Aorta (tissue), 5 donors: ENCODE measurements around the gene ADCY5. TPM values are rescaled to one million over a fixed set of nuclear protein-coding genes. Genes with fewer than 3 reads are reported as not detected.

Source experiments
- ATAC-seq: fragments of 200-7000 bp; cut with Tn5 transposase; one replicate; pipeline ENCODE4 v1.9.1; 2022; ENCODE audit warnings: moderate library complexity; ENCODE audit not compliant: low FRiP score
- DNase-seq, 2 donors: peaks; one replicate each; pipeline ENCODE4 v3.0.0-alpha.2; 2020
- H3K27ac ChIP-seq, 2 donors: one replicate each; pipeline ENCODE4 v1.5.1; 2013; ENCODE audit warnings: low read length in 2 of 2, mild to moderate bottlenecking in 2 of 2, moderate library complexity in 2 of 2, control low read depth in 1 of 2, inconsistent platforms in 1 of 2, low read depth in 1 of 2
- H3K27me3 ChIP-seq, 2 donors: one replicate each; pipeline ENCODE4 v1.6.1; 2013; ENCODE audit warnings: control low read depth in 1 of 2, low read length in 1 of 2, mild to moderate bottlenecking in 1 of 2, moderate library complexity in 1 of 2; ENCODE audit not compliant: insufficient read depth in 2 of 2, control insufficient read depth in 1 of 2
- H3K36me3 ChIP-seq, 2 donors: one replicate each; pipeline ENCODE4 v1.6.1; 2013; ENCODE audit warnings: control low read depth in 1 of 2, low read length in 1 of 2, mild to moderate bottlenecking in 1 of 2; ENCODE audit not compliant: insufficient read depth in 2 of 2, control insufficient read depth in 1 of 2
- H3K4me1 ChIP-seq, 2 donors: one replicate each; pipeline ENCODE4 v1.6.1; 2013; ENCODE audit warnings: low read length in 2 of 2, control low read depth in 1 of 2, mild to moderate bottlenecking in 1 of 2, moderate library complexity in 1 of 2; ENCODE audit not compliant: insufficient read depth in 2 of 2, control insufficient read depth in 1 of 2
- H3K4me3 ChIP-seq, 2 donors: one replicate each; pipeline ENCODE4 v1.5.1; 2013; ENCODE audit warnings: low read length in 2 of 2, control low read depth in 1 of 2, mild to moderate bottlenecking in 1 of 2
- H3K9me3 ChIP-seq: one replicate; pipeline ENCODE4 v1.6.1; 2013; ENCODE audit warnings: mild to moderate bottlenecking, low read length; ENCODE audit not compliant: control insufficient read depth
- WGBS, 2 donors: extraction: QIAGEN DNeasy Blood & Tissue Kit; methylation state at CpG; one replicate each; pipeline ENCODE4 v1.1.7; 2013; 5-methylcytosine and 5-hydroxymethylcytosine counted together
- intact Hi-C, 2 donors: fragments of 100-400 bp; cut with DNase I; formaldehyde crosslinking; loops; one replicate each; pipeline versions ENCODE4 v1.14.2 to v1.15.0; 2022
- polyA plus RNA-seq, 2 donors: library from polyadenylated mRNA; stranded (reverse); fragments of 200-250 nt; gene quantifications; one replicate each; pipeline ENCODE4 v1.2.3, GENCODE V29; 2013
- total RNA-seq, 2 donors: library from RNA; stranded (reverse); fragmentation: NEBNext Ultra II Directional; extraction: Animal tissue kit (Norgen Biotek cat#: 25700); gene quantifications; one replicate each; pipeline ENCODE4 v1.2.1, GENCODE V29; 2021
- donor health status: healthy with polysubstance abuse.
- donor health status: Bipolar disorder and iron deficiency.
- donor health status: DM: no; HTN: no; CAD: no.
- donor health status: DM: no; HTN: no; CAD: no.
- donor health status: DM: yes; HTN: yes; CAD: no.

The ADCY5 gene
- total and polyA plus RNA-seq, 4 donors = 6.6 to 72.7 (median 40.9) TPM

GRCh38 chr3:123371426-123371825 lies 77.5 kb downstream of the ADCY5 start:
- Histone ChIP-seq H3K27ac (peak overlapping the region in 1 of 2 donors; percentile 35), H3K36me3 (no peaks in the 10 kb centered on the region), H3K4me3 (no peak overlapping the region), H3K9me3 (no peaks in the 10 kb centered on the region), H3K4me1 (peaks cover 0 to 9% of the 10 kb centered on the region in 2 donors), H3K27me3 (no peaks in the 10 kb centered on the region)
- WGBS, 2 donors = 59 to 62% methylated on average over 10 of the region's 10 CpGs
- no peak for ATAC-seq
- peak in 1 of 2 donors; percentile 74 for DNase-seq
- intact Hi-C loops = loop anchor here in 1 of 2 donors (10.0 kb wide), 1 partner anchor 73 kb away; the partner anchor contains the start of gene ADCY5

- DNase-seq (peak in 1 of 2 donors; percentile 42), ATAC-seq (no peak)
- H3K4me3 ChIP-seq = no peak overlapping the region
- H3K27ac ChIP-seq = no peak overlapping the region
- 38 to 41% methylated on average over 7 of the region's 7 CpGs for WGBS, 2 donors
- no peaks in the 10 kb centered on the region for H3K36me3 ChIP-seq
- H3K9me3 ChIP-seq = no peaks in the 10 kb centered on the region
- intact Hi-C loops = loop anchor here in 1 of 2 donors (10.0 kb wide), 1 partner anchor 74 kb away; the partner anchor contains the start of gene ADCY5
- no peaks in the 10 kb centered on the region for H3K27me3 ChIP-seq
- peaks cover 0 to 9% of the 10 kb centered on the region in 2 donors for H3K4me1 ChIP-seq
Measured at GRCh38 chr3:123370819-123371218, 78.1 kb downstream of the ADCY5 start.

- no peak for DNase-seq
- Histone ChIP-seq H3K4me1 (peaks cover 0 to 9% of the 10 kb centered on the region in 2 donors), H3K27ac (no peak overlapping the region), H3K4me3 (no peak overlapping the region), H3K27me3 (no peaks in the 10 kb centered on the region), H3K36me3 (no peaks in the 10 kb centered on the region), H3K9me3 (no peaks in the 10 kb centered on the region)
- no peak for ATAC-seq
- WGBS, 2 donors = 97 to 100% methylated on average over 3 of the region's 3 CpGs
- intact Hi-C loops = loop anchor here in 1 of 2 donors (5.0 kb wide), 1 partner anchor 37 kb away; no protein-coding TSS in a partner anchor
Measured at GRCh38 chr3:123369085-123369484, 79.8 kb downstream of the ADCY5 start.

- no peaks in the 10 kb centered on the region for H3K9me3 ChIP-seq
- no peaks in the 10 kb centered on the region for H3K27me3 ChIP-seq
- intact Hi-C loops = loop anchor here in 1 of 2 donors (5.0 kb wide), 1 partner anchor 35 kb away; no protein-coding TSS in a partner anchor
- no peak for ATAC-seq
- WGBS, 2 donors = 63 to 64% methylated on average over 9 of the region's 9 CpGs
- H3K4me1 ChIP-seq = peaks cover 0 to 9% of the 10 kb centered on the region in 2 donors
- H3K4me3 ChIP-seq = no peak overlapping the region
- H3K27ac ChIP-seq = no peak overlapping the region
- DNase-seq = peak in 1 of 2 donors; percentile 24
- no peaks in the 10 kb centered on the region for H3K36me3 ChIP-seq
Measured at GRCh38 chr3:123367467-123368154, 81.3 kb downstream of the ADCY5 start.

- no peak for ATAC-seq
- no peak for DNase-seq
- 45 to 47% methylated on average over 6 of the region's 6 CpGs for WGBS, 2 donors
Measured at GRCh38 chr3:123365450-123366143, 83.3 kb downstream of the ADCY5 start.

GRCh38 chr3:123361071-123361470 lies 87.8 kb downstream of the ADCY5 start:
- ATAC-seq = no peak

More at GRCh38 chr3:123365450-123366143, 83.3 kb downstream of the ADCY5 start:
- Histone ChIP-seq H3K4me3 (no peak overlapping the region), H3K4me1 (no peaks in the 10 kb centered on the region), H3K27ac (peak overlapping the region in 1 of 2 donors; percentile 21), H3K9me3 (no peaks in the 10 kb centered on the region), H3K27me3 (no peaks in the 10 kb centered on the region), H3K36me3 (no peaks in the 10 kb centered on the region)
- intact Hi-C loops = loop anchor here in 1 of 2 donors (5.0 kb wide), 1 partner anchor 33 kb away; no protein-coding TSS in a partner anchor

GRCh38 chr3:123357275-123357674 lies 91.6 kb downstream of the ADCY5 start:
- intact Hi-C loops = loop anchor here in 1 of 2 donors (10.0 kb wide), 1 partner anchor 68 kb away; no protein-coding TSS in a partner anchor
- peaks cover 0 to 3% of the 10 kb centered on the region in 2 donors for H3K4me1 ChIP-seq
- H3K36me3 ChIP-seq = no peaks in the 10 kb centered on the region
- no peaks in the 10 kb centered on the region for H3K9me3 ChIP-seq
- DNase-seq (no peak), ATAC-seq (no peak)
- H3K4me3 ChIP-seq = no peak overlapping the region
- 81 to 85% methylated on average over 3 of the region's 3 CpGs for WGBS, 2 donors
- peak overlapping the region in 1 of 2 donors; percentile 12 for H3K27ac ChIP-seq
- no peaks in the 10 kb centered on the region for H3K27me3 ChIP-seq

More at GRCh38 chr3:123361071-123361470, 87.8 kb downstream of the ADCY5 start:
- no peak overlapping the region for H3K4me3 ChIP-seq
- H3K36me3 ChIP-seq = no peaks in the 10 kb centered on the region
- 79 to 81% methylated on average over 4 of the region's 4 CpGs for WGBS, 2 donors
- no peak for DNase-seq
- intact Hi-C loops = no loop called here
- H3K4me1 ChIP-seq = no peaks in the 10 kb centered on the region
- peak overlapping the region in 1 of 2 donors; percentile 11 for H3K27ac ChIP-seq
- H3K27me3 ChIP-seq = no peaks in the 10 kb centered on the region
- no peaks in the 10 kb centered on the region for H3K9me3 ChIP-seq

GRCh38 chr3:123353850-123354233 lies 95.0 kb downstream of the ADCY5 start:
- H3K9me3 ChIP-seq = no peaks in the 10 kb centered on the region
- no peak for ATAC-seq
- peaks cover 0 to 3% of the 10 kb centered on the region in 2 donors for H3K4me1 ChIP-seq
- no peak for DNase-seq
- H3K27me3 ChIP-seq = no peaks in the 10 kb centered on the region
- peak overlapping the region; percentile 19 to 64 for H3K27ac ChIP-seq
- WGBS, 2 donors = 33 to 38% methylated on average over 3 of the region's 3 CpGs
- H3K4me3 ChIP-seq = no peak overlapping the region
- intact Hi-C loops = loop anchor here in 1 of 2 donors (10.0 kb wide), 1 partner anchor 71 kb away; no protein-coding TSS in a partner anchor
- no peaks in the 10 kb centered on the region for H3K36me3 ChIP-seq
